Stimulated activated CD4-positive, alpha-beta T cell treated with anti-CD3 and anti-CD28 coated beads, TNF-alpha, amount 100 ng/mL, for 48 hours (primary cell): Measurements from ENCODE around the gene ZNF277.

Source experiments
- DNase-seq, 3 donors: peaks; one replicate each; pipeline ENCODE4 v3.0.0-alpha.2; 2020; ENCODE audit warnings: low read depth in 3 of 3

Gene ZNF277

DNA sequence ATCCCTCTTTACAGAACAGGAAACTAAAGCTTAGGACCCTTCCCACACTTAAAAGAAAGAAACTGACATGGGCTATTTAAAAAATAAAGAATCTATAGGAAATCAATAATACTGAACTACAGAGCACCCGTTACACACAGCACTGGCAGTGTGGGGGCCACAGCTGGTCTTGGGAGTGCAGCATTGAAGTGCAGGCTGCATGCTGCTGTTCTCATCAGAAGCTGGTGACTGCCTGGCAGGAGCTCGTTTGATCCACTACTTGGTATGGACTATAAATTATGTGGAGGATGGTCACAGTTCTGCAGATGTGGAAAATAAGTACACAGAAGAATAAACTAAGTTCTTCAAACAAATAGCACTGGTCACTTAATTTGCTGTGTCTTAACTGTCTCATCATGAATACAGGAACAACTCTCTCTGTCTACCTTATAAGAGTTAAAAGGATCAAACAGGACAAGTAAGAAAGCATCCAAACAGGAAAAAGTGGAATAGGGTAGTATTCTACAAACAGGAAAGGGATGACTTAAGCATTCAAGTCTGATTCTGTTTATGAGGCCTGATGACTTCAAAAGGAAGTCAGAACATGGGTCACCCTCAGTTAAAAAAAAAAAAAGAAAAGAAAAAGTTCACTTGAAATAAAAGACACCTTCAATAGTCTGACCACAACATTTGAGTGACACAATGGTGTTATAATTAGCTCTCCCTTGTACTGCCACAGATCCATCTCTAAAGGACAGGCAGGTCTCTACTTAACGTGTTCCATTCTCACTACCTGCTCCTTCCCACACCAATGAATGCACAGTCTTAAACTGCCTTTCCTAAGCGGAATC lies 21.3 kb upstream of the ZNF277 start:
- DNase-seq = no peak

DNA sequence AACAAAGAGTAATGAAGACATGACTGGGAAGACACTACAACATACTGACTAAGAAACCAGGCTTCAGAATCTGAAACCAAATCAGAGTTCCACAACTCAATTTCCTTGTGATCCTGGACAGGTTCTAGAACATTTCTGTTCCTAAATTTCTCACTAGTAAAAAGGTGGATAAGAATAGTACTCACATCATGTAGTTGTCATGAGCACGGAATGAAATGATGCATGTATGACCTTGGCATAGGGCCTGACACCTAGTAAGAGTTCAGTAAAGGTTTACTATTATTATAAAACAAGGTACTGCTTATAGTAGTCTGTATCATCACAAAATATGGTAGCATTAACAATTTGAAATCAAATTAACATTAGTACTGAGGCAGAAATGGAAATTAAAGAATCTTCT lies 20.2 kb upstream of the ZNF277 start:
- no peak for DNase-seq

DNA sequence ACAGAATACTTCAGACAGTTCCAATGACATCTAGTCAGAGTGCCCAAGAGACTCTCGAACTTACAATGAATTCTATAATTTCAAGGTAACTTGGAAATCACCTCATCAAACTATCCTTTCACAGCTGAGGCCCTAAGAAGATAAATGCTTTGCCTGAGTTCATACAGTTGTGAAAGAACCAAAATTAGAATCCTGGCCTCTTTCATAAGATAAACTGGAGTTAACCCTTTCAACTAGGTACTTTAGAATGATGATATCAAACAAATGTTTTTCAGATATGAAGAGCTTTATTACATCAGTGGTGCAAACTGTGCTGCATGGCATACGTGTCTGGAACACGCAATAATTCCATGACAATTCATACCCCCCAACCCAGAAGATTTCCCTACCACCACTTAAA lies 18.2 kb upstream of the ZNF277 start:
- DNase-seq = no peak

DNA sequence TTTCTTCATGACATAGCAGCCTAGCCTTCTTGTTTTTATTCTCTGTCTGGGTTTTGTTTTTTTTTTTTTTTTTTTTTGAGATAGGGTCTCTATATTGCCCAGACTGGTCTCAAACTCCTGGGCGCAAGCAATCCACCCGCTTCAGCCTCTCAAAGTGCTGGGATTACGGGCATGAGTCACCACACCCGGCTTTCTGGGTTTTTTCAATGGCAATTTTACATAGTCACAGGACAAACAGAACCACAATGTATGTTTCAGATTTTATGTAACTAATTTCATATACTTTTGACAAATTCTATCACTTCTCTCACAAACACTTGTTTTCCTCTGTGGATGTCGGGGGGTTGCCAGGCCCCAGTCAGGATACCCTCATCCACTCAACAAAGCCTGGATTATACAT lies 16.8 kb upstream of the ZNF277 start:
- DNase-seq = no peak

DNA sequence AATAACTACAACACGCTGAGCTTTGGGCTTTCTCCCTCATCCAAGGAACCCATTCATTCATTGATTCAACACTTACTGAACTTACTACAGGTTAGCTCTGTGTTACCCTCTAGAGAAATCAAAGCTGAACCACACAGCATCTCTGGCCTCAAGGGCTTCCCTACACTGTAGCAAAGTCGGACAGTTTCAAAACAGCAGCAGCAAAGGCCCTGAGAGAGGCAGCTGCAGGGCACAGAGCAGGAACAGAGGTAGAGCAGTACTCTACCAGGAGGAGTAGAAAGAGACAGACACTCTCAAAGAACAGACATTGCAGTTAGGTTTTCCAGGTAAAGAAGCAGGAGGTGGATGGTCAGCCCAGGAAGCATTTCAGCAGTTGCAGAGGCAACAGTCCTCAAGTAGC lies 16.4 kb upstream of the ZNF277 start:
- no peak for DNase-seq

DNA sequence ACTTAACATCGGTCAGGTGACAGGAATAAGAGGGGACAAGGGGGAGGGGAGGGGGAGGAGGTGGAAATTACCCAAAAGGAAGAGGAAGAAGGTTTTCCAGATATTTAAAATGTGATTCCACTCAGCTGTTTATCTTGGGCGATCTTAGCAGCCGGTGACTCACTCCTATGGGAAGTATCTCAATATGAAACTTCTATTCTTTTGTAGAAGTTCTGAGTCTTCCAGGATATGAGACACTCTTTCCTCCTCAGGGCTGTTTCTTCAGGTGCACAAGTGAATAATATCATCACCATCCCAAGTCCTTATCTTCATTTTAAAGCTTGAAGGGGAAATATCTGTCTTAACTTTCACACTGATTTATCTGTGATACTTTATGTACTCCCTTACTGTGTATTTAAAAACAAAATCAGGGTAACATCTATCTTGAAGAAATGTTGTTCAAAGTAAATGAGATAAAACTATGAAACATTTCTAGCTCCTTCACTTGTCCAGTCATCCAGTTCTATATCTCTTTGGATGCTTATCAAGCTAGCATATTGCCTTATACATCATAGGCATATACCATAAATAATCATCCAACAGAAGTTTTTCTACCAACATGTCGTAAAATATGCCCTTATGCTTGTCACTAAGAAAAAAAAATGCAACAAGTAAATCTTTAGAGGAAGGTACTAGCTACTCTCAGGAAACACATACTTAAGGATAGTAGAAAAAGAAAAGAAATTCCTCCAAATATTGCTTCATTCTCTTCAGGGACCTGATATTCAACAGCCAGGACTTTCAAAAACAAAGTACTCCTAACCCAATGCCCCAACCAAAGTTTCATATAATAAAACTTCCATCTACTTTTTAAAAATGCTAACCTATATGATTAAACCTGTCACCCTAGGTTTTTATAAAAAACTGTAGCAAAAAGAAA lies 14.0 kb upstream of the ZNF277 start:
- no peak for DNase-seq

DNA sequence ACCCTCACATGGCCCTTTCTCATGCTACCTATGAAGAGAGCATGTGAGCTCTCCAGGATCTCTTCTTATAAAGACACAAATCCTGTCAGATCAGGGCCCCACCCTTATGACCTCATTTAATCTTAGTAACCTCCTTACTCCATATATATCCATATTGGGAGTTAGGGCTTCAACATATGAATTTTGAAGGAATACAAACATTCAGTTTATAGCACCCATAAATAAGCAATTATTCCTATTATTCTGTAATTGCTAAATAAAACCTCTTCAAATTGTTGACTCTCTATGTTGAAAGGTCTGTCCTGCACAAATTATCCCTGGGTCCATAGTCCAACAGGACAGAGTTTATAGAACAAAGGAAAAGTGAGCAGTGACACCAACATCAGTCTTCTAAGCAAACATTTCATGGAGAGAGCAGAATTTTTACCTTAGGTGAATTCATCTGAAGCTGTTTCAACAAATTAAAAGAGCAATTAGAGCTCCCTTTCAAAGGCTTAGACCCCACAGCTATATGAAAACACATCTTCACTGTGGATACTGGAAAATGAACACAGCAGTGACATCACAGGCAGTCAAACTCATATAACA lies 12.5 kb upstream of the ZNF277 start:
- DNase-seq = no peak

DNA sequence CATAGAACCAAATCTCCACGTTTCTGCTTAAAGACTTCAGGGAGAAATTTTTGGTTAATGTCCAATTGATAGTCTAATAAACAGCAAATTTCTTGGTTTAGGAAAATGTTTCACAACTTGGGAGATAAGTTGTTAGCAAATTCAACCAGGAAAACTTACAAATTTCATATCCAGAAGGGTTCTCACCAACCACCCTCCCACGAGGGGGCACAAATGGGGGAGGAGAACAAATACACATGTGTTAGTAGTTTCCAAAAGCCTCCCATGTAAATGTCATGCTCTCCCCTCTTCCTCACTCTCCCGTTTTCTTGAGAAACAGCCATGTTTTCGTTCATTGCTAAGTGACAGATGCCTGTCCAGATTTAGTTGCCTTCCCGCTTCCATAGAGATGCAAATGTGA lies 10.8 kb upstream of the ZNF277 start:
- no peak for DNase-seq

DNA sequence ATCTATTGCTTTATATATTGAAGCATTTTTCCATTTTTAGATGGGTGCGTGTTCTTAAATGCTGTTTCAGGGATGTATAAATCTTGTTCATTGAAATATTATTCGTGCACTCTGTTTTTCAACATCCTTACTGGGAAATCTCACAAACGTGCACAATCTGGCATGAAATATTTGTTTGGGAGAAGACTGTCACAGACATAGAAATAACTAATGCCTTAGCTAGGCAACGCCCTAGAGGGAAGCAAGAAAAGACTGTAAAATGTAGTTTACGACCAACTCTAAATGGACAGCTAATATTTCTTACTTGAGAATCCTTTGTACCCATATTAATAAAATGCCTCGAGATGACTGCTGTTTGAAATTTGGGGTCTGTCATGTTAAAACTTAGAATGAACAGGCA lies 9.2 kb upstream of the ZNF277 start:
- DNase-seq = no peak

DNA sequence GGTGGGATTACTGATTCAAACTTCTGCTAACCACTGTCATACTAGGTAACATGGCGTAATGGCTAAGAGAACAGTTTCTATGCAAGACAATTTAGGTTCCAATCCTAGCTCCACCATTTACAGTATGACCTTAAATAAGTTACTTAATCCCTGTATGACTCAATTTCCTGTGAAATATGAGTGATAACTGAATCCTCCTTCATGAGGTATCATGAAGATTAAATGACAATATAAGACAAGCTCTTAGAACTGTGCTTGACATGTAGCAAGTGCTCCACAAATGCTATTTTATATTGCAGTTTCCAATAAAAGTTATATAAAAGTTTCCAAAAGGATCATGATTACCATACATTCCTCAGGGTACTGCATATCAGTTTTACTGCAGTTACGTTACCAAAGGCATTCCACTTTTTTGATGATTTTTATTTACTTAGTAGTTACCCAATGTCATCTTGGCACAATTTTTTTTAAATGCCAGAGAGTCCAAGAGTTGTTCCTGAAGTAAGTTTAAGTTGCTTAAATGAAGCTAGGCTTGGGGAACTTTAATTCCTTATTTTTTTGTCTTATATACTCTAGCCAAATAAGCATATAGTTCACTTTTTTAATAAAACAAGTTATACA lies 7.3 kb upstream of the ZNF277 start:
- DNase-seq = no peak

DNA sequence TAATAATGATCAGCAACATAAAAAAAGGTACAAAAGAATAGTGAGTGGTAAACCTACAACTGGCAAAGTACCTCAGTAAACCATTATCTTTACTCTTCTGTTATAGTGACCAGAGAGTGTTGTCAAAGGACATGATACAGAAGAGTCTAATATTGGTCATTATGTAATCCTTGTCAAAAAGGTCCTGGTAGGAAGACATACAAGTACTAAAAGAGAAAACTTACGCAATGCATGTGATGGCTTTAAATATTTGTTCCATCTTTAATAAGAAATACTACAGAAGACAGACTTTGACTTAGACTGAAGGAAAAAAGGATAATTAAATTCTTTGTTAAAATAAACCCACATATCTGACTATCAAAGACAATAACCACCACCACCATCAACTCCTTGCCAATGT lies 6.8 kb upstream of the ZNF277 start:
- no peak for DNase-seq

DNA sequence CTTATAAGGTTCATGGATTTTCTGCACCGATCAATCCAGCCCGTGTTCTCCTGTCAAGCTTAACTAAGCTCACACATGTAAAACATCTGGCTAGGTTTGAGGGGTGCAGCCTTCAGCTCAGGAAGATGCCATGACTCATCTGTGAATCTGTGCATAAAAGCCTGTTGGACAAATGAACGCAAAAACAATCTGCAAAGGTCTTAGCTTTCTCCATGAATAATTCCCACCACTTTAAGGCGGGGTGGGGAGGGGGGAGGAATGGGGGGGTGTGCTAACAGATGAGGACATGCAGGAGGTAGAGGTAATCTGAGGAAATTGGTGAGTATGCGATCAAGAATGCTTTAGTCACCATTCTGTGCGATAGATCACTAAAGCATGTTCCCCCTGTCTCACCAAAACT lies 5.1 kb upstream of the ZNF277 start:
- DNase-seq = no peak

DNA sequence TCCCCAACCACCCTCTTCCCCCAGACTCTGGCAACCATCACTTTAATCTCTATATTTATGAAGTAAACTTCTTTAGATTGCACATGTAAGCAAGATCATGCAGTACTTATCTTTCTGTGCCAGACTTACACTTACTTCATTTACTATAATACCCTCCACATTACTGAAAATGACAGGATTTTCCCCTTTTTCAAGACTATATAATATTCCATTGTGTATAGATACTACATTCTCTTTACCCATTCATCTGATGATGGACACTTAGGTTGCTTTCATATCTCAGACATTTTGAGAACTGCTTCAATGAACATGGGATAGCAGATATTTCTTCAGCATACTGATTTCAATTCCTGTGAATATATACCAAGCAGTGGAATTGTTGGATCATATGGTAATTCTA lies 4.7 kb upstream of the ZNF277 start:
- DNase-seq = no peak

DNA sequence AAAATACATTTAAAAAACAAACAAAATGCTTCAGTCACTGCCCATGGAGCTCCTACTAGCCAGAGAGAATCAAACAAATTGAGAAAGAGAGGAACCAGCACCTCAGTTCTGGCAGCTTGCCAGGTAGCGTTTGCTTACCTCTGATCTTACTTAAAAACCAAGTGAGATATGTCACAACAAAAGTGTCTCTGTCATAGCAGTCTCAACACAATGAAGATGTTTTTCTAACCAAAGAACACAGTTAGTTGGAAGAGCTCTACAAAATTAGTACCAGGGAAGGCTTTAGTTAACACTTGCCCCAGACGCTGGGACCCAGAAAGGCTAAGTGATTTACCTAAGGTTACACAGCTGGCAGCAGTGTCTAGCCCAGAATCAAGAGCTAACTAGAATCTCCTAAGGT lies 3.7 kb upstream of the ZNF277 start:
- DNase-seq = peak in 1 of 3 donors; percentile 17

DNA sequence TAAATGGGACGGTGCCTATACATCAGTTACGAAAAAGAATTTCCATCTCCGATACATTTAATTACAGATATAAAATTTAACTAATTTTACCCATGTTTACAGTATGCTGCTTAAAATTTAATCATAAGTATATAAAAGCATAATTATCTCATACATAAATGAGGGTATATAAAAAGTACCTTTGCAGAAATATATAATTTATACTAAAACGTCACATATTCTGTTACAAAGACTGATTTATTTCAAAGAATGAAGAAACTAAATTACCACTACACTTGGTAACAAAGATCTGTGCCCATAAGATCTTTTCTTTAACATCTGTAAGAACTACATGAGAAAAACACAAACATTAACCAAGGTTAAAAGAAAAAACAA lies 3.1 kb upstream of the ZNF277 start:
- DNase-seq = no peak

DNA sequence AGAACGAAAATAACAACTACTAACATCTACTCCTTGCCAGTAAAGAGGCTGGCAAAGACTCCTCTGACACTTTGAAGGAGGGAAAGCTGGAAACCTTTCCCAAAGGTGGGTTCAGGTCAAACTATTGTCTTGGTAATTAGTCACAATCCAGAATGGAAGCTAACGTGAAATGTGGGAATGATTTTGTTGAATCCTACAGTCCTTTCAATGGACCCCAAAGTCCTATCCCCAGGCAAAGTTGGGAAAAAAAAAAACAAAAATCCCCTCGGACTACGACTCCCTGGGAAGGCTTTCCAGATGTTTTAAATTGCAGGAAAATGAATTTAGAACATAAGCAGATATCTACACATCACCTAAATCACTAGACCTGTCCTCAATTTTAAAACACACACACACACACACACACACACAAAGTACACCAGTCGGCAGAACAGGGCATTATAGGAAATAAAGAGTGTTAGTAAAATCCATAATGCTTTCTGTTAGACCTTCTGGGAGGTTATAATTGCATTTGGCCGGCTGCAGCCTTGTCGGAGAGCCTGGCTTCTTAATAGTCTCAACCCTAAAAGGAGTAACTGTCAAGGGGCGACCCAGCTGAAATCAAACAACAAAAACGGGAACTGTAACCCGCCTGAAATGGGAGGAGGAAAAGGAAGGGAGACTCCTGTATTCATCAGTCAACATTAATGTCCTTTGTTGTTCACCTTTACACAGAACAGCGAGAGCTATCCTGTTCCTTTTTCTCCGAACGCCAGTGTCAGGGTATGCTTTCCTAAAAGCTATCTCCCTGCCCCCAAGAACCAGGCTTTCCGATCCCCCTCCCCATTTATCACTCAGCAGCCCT lies 1.8 kb upstream of the ZNF277 start:
- no peak for DNase-seq

DNA sequence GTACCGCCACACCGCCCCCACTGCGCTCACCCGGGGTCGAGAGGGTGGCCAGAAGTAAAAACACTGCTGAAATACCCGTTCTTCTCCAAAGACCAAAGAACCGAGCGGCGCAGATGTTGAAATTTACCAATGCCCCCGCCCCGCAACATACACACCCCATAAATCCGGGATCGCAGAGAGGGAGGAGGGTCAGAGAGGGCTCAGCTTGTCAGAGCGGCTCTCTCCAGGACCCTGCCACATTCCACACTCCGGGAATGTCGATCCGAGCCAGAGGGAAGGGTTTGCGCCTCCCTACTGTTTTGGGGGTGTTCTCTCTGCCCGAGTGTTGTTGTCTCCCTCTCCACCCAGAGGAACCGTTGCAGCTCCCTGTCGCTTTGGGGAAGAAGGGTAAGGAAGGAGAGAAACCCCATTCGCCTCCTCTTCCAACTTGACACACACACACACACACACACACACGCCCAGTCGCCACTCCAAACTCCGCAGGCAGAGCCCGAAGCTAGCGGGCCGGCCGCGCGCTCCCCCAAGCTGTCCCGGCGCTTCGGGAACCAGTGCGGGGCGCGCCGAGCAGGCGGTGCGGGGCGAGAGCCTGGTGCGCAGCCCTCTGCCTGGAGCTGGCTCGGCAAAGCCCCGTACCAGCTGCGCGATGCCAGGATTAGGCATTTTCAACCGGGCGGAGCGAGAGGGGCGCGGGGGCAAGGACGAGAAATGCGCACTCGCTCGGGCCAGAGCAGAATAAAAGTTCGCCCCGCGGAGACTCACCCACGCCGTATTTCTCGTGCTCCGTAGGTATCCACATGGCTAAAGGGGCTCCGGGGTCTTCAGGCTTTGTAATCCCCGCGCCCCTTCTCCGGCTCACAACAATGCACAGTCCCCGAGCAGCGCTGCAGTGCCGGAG lies 905 bp upstream of the ZNF277 start:
- peak in 1 of 3 donors; percentile 8 for DNase-seq

DNA sequence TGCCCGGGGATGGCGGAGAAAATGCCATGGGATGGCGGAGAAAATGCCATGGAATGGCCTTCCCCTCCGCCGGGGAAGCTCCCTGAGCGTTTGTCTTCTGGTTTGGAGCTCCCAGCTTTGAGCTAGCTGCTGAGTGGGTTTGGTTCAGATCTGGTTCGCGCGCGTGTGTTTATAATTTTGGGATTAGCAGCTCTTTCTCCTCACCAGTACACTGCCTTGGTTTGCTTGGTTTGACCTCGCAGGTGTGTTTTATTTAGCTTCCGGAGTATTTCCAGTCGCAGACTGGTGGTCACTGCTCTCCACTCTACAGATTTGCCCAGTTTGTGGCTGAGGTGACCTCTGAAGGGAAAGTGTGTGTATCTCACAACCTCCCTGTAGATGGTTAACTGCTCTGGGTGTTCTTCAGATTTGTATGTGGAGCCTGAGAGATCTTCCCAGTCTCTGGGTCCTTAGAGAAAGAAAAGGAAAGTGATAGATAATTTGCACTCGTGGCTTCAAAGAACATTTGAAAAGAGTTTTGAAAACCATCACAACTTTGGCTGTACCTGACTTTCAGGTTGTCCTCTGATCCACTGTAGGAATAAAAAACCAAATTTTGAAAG lies 597 bp downstream of the ZNF277 start:
- no peak for DNase-seq

DNA sequence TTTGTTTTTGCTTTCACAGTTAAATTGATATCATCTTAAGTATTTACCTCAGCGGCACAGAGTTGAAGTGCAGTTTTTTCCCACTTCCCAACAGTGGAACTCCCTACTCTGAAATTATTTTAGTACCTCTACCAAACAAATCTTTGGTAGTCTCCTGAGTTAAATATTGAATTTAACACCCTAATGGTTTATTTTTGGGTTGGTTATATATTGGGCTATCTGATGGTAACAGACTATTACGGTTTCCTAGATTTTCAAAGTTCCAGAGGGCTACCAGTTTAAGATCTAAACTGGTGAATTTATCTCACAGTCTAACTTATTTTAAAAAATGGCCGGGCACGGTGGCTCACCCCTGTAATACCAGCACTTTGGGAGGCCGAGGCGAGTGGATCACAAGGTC lies 1.3 kb downstream of the ZNF277 start:
- no peak for DNase-seq

DNA sequence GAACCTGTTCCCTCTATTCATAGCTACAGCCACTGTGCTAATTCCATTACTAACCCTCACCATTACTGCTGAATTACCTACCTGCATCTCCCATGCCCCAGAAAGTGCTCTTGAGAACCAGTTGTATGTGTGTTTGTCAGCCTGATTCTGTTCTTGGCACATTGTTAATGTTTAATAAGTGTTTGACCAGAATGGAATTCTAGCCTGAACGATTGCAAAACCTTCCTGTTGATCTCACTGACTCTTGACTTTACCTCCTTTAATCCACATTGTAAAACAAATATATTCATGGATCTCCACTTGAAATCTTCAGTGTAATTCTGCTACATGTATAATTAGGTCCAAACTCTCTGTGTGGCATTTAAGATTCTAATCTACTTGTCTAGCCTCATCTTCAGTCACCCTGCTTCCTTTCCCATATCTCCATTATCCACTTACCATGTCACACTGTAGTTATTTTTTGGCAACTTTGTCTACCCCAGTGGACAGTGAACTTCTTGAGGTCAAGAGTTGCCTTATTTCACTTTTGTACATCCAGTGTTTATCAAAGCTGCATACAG lies 4.9 kb downstream of the ZNF277 start:
- DNase-seq = no peak
